Loucy (cell line): ENCODE data around the gene RARRES1.

Experiments used
- H2AFZ ChIP-seq: fragments of 200-600 bp; sonication (generic); 2 replicates; pipeline ENCODE4 v1.6.0; 2016; ENCODE audit warnings: antibody characterized with exemption, mild to moderate bottlenecking, low read length, moderate library complexity
- H3F3A ChIP-seq: fragments of 200-600 bp; 2 replicates; pipeline ENCODE4 v1.6.0; 2016; ENCODE audit warnings: antibody characterized with exemption, low read depth, mild to moderate bottlenecking
- H3K27me3 ChIP-seq: fragments of 200-600 bp; sonication (generic); 2 replicates; pipeline ENCODE4 v1.6.1; 2014; ENCODE audit warnings: low read length, mild to moderate bottlenecking; ENCODE audit not compliant: insufficient read depth, poor library complexity, severe bottlenecking
- H3K36me3 ChIP-seq: fragments of 200-600 bp; sonication (generic); 2 replicates; pipeline ENCODE4 v1.6.1; 2016; ENCODE audit warnings: low read length; ENCODE audit not compliant: insufficient read depth
- H3K4me1 ChIP-seq: fragments of 200-600 bp; sonication (generic); 2 replicates; pipeline ENCODE4 v1.5.1; 2014; ENCODE audit warnings: low read length, mild to moderate bottlenecking; ENCODE audit not compliant: insufficient read depth, poor library complexity, severe bottlenecking
- H3K4me2 ChIP-seq: fragments of 200-600 bp; sonication (generic); 2 replicates; pipeline ENCODE4 v1.6.0; 2014; ENCODE audit warnings: antibody characterized with exemption, low read length, low read depth, mild to moderate bottlenecking; ENCODE audit not compliant: poor library complexity, severe bottlenecking
- H3K4me3 ChIP-seq: fragments of 200-600 bp; sonication (generic); 2 replicates; pipeline ENCODE4 v1.5.1; 2014; ENCODE audit warnings: low read length, mild to moderate bottlenecking, mixed read lengths; ENCODE audit not compliant: poor library complexity, severe bottlenecking
- H3K79me2 ChIP-seq: fragments of 200-600 bp; sonication (generic); 2 replicates; pipeline ENCODE4 v1.6.1; 2014; ENCODE audit warnings: low read length; ENCODE audit not compliant: insufficient read depth
- H3K9ac ChIP-seq: fragments of 200-600 bp; sonication (generic); 2 replicates; pipeline ENCODE4 v1.6.0; 2014; ENCODE audit warnings: mild to moderate bottlenecking, low read depth, low read length, moderate library complexity; ENCODE audit not compliant: poor library complexity, severe bottlenecking
- H3K9me2 ChIP-seq: fragments of 200-600 bp; sonication (generic); replicated peaks from 2 replicates; pipeline ENCODE4 v1.6.1; 2016; ENCODE audit warnings: low read depth, low read length, mixed read lengths
- H3K9me3 ChIP-seq: fragments of 200-600 bp; sonication (generic); 2 replicates; pipeline ENCODE4 v1.6.1; 2014; ENCODE audit warnings: mild to moderate bottlenecking, antibody characterized with exemption, low read length, low read depth; ENCODE audit not compliant: insufficient read depth
- H4K20me1 ChIP-seq: fragments of 200-600 bp; sonication (generic); 2 replicates; pipeline ENCODE4 v1.6.0; 2014; ENCODE audit warnings: antibody characterized with exemption, low read length, mild to moderate bottlenecking; ENCODE audit not compliant: insufficient read depth, poor library complexity, severe bottlenecking
- EZH2phosphoT487 ChIP-seq: fragments of 200-600 bp; IDR thresholded peaks from 2 replicates; pipeline ENCODE4 v1.6.1; 2018; ENCODE audit warnings: antibody characterized with exemption, mild to moderate bottlenecking, moderate library complexity, borderline replicate concordance
- TF ChIP-seq, protein P1 (sequence below): fragments of 200-600 bp; sonication (generic); conservative IDR thresholded peaks from 2 replicates; pipeline ENCODE4 v1.5.1; 2014; ENCODE audit warnings: mild to moderate bottlenecking, antibody characterized with exemption, low read length

The RARRES1 gene

DNA sequence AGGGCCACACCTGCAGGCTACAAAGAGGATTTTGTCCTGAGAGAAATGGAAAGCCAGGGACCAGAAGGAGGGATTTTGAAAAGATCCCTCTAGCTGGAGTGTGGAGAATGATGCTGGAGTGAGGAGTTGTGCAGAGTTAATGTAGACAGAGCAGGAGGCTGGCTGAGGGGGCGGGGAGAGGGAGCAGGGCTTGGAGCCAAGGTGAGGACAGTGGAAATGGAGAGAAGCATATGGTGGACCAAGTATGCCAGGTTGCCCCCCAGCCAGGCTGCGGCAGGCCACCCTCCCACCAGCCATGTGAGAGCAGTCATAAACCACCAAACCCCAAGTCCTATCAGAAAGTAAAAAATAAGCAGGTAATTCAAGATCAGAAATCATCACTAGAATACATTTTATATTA lies 14.7 kb downstream of the RARRES1 start:
- no peak overlapping the region for H3K4me3 ChIP-seq
- H2AFZ ChIP-seq = no peak overlapping the region
- no peaks in the 10 kb centered on the region for H3K9me3 ChIP-seq
- H3K9me2 ChIP-seq = no peaks in the 10 kb centered on the region
- no peak overlapping the region for H3K4me2 ChIP-seq
- H3K36me3 ChIP-seq = no peaks in the 10 kb centered on the region; the same call in 1 of the 2 replicates
- H3K79me2 ChIP-seq = no peaks in the 10 kb centered on the region
- H3K27me3 ChIP-seq = no peaks in the 10 kb centered on the region
- no peak overlapping the region for H3K9ac ChIP-seq
- peaks cover 5% of the 10 kb centered on the region for H3K4me1 ChIP-seq
- no peaks in the 10 kb centered on the region for H4K20me1 ChIP-seq
- no peaks in the 10 kb centered on the region for H3F3A ChIP-seq
- TF ChIP-seq, protein P1, sequence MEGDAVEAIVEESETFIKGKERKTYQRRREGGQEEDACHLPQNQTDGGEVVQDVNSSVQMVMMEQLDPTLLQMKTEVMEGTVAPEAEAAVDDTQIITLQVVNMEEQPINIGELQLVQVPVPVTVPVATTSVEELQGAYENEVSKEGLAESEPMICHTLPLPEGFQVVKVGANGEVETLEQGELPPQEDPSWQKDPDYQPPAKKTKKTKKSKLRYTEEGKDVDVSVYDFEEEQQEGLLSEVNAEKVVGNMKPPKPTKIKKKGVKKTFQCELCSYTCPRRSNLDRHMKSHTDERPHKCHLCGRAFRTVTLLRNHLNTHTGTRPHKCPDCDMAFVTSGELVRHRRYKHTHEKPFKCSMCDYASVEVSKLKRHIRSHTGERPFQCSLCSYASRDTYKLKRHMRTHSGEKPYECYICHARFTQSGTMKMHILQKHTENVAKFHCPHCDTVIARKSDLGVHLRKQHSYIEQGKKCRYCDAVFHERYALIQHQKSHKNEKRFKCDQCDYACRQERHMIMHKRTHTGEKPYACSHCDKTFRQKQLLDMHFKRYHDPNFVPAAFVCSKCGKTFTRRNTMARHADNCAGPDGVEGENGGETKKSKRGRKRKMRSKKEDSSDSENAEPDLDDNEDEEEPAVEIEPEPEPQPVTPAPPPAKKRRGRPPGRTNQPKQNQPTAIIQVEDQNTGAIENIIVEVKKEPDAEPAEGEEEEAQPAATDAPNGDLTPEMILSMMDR = no peak
- no peak for TF ChIP-seq EZH2phosphoT487

DNA sequence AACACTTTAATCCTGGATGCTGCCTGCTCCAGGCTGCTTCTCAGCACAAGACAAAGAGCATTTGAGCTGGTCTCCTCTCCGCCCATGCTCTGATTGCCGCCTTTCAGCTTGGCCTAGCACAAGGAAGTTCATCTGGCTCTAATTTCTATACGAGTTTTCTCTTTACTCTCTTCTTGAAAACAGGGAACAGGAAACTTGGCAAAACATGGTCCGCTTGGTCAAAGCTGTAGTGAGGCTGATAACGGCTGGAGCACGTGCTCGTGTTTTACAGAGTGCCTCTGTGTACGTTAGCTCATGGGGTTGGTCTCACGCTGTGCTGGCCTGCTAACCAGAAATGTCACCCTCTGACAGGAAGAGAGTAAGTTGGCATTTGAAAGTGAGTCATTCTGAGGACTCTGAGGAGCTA lies 19.2 kb downstream of the RARRES1 start:
- Histone ChIP-seq H2AFZ (no peak overlapping the region), H3K27me3 (no peaks in the 10 kb centered on the region), H3K4me1 (peaks cover 5% of the 10 kb centered on the region)

DNA sequence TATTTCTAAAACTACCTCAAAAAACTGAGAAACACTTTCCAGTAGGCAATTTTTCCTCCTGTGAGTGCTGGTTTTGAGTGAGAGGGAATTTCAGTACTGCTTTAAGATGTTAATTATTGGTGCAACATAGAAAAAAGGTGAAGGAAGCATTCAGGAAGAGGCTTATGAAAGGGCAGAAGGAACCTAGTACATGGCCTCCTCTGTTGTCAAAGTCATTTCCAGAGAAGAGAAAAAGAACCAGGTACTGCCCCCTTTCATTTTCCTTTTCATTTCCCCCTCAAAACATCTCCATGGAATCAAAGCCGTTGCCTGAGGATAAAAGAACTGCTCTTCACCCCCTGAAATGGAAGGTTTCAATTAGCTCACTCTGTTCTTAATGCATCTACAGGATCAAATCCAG lies 19.8 kb downstream of the RARRES1 start:
- no peak overlapping the region for H3K9ac ChIP-seq
- H3K79me2 ChIP-seq = no peaks in the 10 kb centered on the region
- H3K27me3 ChIP-seq = no peaks in the 10 kb centered on the region
- H3K9me2 ChIP-seq = no peaks in the 10 kb centered on the region
- no peaks in the 10 kb centered on the region for H4K20me1 ChIP-seq
- H3K9me3 ChIP-seq = no peaks in the 10 kb centered on the region
- no peaks in the 10 kb centered on the region for H3F3A ChIP-seq
- H2AFZ ChIP-seq = no peak overlapping the region
- no peak for TF ChIP-seq EZH2phosphoT487
- TF ChIP-seq, protein P1 = no peak
- no peak overlapping the region for H3K4me3 ChIP-seq
- peaks cover 6% of the 10 kb centered on the region; the same call in 1 of the 2 replicates for H3K36me3 ChIP-seq
- H3K4me2 ChIP-seq = no peak overlapping the region
- H3K4me1 ChIP-seq = peaks cover 5% of the 10 kb centered on the region

More for the DNA sequence above, 19.2 kb downstream of the RARRES1 start:
- H3K4me2 ChIP-seq = no peak overlapping the region
- TF ChIP-seq, protein P1 = no peak
- TF ChIP-seq EZH2phosphoT487 = no peak
- no peaks in the 10 kb centered on the region for H3F3A ChIP-seq
- H4K20me1 ChIP-seq = no peaks in the 10 kb centered on the region
- no peak overlapping the region for H3K9ac ChIP-seq
- H3K36me3 ChIP-seq = peaks cover 2% of the 10 kb centered on the region; the same call in 1 of the 2 replicates
- H3K9me3 ChIP-seq = no peaks in the 10 kb centered on the region
- no peaks in the 10 kb centered on the region for H3K79me2 ChIP-seq
- no peak overlapping the region for H3K4me3 ChIP-seq
- H3K9me2 ChIP-seq = no peaks in the 10 kb centered on the region
